HG03060 (cell line): Measurements from ENCODE around the gene SPEM3.

Experiments used
- ATAC-seq: cut with Tn5 transposase; IDR thresholded peaks from one replicate; pipeline ENCODE4 v1.9.1; 2021; ENCODE audit warnings: low read depth, moderate number of reproducible peaks; ENCODE audit not compliant: unreplicated experiment

SPEM3 gene

GRCh38 chr17:7428557-7428956, at the start of gene SPEM3:
Gene SPEM3 (plus strand): TSS chr17:7428857. CDS start chr17:7428903, 46 bp downstream.
- ATAC-seq: no peak

GRCh38 chr17:7379134-7379533, 49.5 kb upstream of the SPEM3 start:
- no peak for ATAC-seq

GRCh38 chr17:7380321-7380720, 48.3 kb upstream of the SPEM3 start:
- no peak for ATAC-seq

- no peak for ATAC-seq
These were observed 47.6 kb upstream of the SPEM3 start, which contains the start of gene TNK1 for GRCh38 chr17:7380855-7381683. Gene TNK1 (plus strand): TSS chr17:7381089. CDS start chr17:7382927, 1,838 bp downstream.

GRCh38 chr17:7382901-7383300, 45.8 kb upstream of the SPEM3 start:
- no peak for ATAC-seq

GRCh38 chr17:7383371-7383741, 45.3 kb upstream of the SPEM3 start:
- no peak for ATAC-seq

- ATAC-seq: no peak
These were observed 44.7 kb upstream of the SPEM3 start for GRCh38 chr17:7383742-7384488.

GRCh38 chr17:7384489-7385081, 44.1 kb upstream of the SPEM3 start:
- ATAC-seq: no peak

- ATAC-seq: no peak
These were observed 39.8 kb upstream of the SPEM3 start for GRCh38 chr17:7388856-7389255.

GRCh38 chr17:7389924-7390910, 38.4 kb upstream of the SPEM3 start:
- ATAC-seq: no peak

- ATAC-seq: no peak
These were observed 37.4 kb upstream of the SPEM3 start for GRCh38 chr17:7391307-7391706.

GRCh38 chr17:7392696-7393612, 35.7 kb upstream of the SPEM3 start:
- ATAC-seq: no peak

- peak; percentile 17 for ATAC-seq
These were observed 34.8 kb upstream of the SPEM3 start for GRCh38 chr17:7393613-7394451.

- ATAC-seq: peak; percentile 44
These were observed 34.0 kb upstream of the SPEM3 start, which contains the start of gene PLSCR3 for GRCh38 chr17:7394452-7395191. Gene PLSCR3 (minus strand): TSS chr17:7394525. CDS start chr17:7394110, 415 bp downstream.

- no peak for ATAC-seq
These were observed 32.5 kb upstream of the SPEM3 start for GRCh38 chr17:7396147-7396546.

GRCh38 chr17:7398612-7399011, 30.0 kb upstream of the SPEM3 start:
- no peak for ATAC-seq

- ATAC-seq: no peak
These were observed 25.5 kb upstream of the SPEM3 start for GRCh38 chr17:7403043-7403726.
